Measurements from ENCODE around the gene PAX7. TPM values are rescaled to one million over a fixed set of nuclear protein-coding genes. Genes with fewer than 3 reads are reported as not detected.

Gene PAX7
- total and polyA plus RNA-seq, 2 of the 4 experiments (the other 2 are of a cell fraction), result not detected

DNA sequence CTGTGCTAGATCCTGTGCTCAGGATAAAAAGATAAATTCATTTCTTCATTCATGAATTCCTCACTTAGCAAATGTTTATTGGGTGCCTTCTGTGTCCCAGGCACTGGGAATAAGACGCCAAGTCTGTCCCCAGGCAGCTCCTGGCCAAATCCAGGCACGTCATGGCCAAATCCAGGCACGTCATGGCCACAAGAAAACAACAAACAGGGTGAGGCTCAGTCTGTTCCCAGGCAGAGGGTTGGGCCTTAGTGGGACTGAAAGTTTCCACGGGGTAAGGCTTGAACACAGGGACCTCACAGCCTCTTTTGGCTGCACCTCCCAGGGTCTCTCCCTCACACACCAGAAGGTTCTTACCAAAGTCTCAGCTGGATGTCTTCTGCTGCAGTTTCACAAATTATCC is 95.7 kb downstream of the PAX7 start:
- H2AFZ ChIP-seq (replicated peaks; ENCODE audit: low read length, poor library complexity), result no peak overlapping the region
- no peaks in the 10 kb centered on the region for H4K20me1 ChIP-seq (ENCODE audit: insufficient read depth, low read length)
- no peak for ATAC-seq (ENCODE audit: low read depth)
- H3K23ac ChIP-seq (ENCODE audit: low read depth, low read length), result no peak overlapping the region
- no peak overlapping the region for H3K18ac ChIP-seq (ENCODE audit: low read depth, low read length)
- no peaks in the 10 kb centered on the region for H3K4me1 ChIP-seq (ENCODE audit: control insufficient read depth, insufficient read depth, low read length)
- H4K91ac ChIP-seq (ENCODE audit: insufficient read depth, low read depth, low read length), result no peak overlapping the region
- in situ Hi-C loops (cut with MboI; ENCODE audit: low sequenced_read_pairs) (no loop called here), intact Hi-C loops (cut with micrococcal nuclease) (no loop called here), dilution Hi-C loops (cut with HindIII; ENCODE audit: low sequenced_read_pairs, unreplicated experiment) (no loop called here)
- no peak overlapping the region for H3K14ac ChIP-seq (replicated peaks; ENCODE audit: low read depth, low read length)
- no peaks in the 10 kb centered on the region for H3K79me1 ChIP-seq (ENCODE audit: low read depth in 1 of 2, low read length in 2 of 2)
- H2AK9ac ChIP-seq (replicated peaks; ENCODE audit: low read depth, low read length, poor library complexity), result no peak overlapping the region
- no peak overlapping the region for H2AK5ac ChIP-seq (ENCODE audit: low read depth, low read length)
- no TSS peak for BruUV-seq (replicated peaks)
- ChIA-PET CTCF (no interaction called here), POLR2A (ENCODE audit: unreplicated experiment) (no interaction called here)
- H3K9me3 ChIP-seq (ENCODE audit: control insufficient read depth, insufficient read depth, low read length), result no peaks in the 10 kb centered on the region
- H3K27me3 ChIP-seq (ENCODE audit: control insufficient read depth, insufficient read depth, low read length), result peaks cover 16% of the 10 kb centered on the region
- no peaks in the 10 kb centered on the region for H3K36me3 ChIP-seq (ENCODE audit: control insufficient read depth, insufficient read depth, low read length)
- H3K56ac ChIP-seq (ENCODE audit: extremely low read depth, insufficient read depth, low read length), result no peak overlapping the region
- TF ChIP-seq RAD21 (IDR thresholded peaks at IDR 0.05; ENCODE audit: low read length), result no peak
- TF ChIP-seq, protein P1, sequence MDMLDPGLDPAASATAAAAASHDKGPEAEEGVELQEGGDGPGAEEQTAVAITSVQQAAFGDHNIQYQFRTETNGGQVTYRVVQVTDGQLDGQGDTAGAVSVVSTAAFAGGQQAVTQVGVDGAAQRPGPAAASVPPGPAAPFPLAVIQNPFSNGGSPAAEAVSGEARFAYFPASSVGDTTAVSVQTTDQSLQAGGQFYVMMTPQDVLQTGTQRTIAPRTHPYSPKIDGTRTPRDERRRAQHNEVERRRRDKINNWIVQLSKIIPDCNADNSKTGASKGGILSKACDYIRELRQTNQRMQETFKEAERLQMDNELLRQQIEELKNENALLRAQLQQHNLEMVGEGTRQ (IDR thresholded peaks at IDR 0.05; ENCODE audit: low read depth, low read length), result no peak
- no peak for TF ChIP-seq MAFK (IDR thresholded peaks at IDR 0.05; ENCODE audit: low read depth, low read length)
- no peak for TF ChIP-seq NFE2L2 (IDR thresholded peaks at IDR 0.05; ENCODE audit: low read depth, low read length)
- no peak for TF ChIP-seq CHD1 (IDR thresholded peaks at IDR 0.05; ENCODE audit: low read depth, low read length)
- TF ChIP-seq MXI1 (IDR thresholded peaks at IDR 0.05; ENCODE audit: borderline replicate concordance, low read depth, low read length), result no peak
- H2BK120ac ChIP-seq (ENCODE audit: low read depth, low read length), result no peak overlapping the region
- no peaks in the 10 kb centered on the region for H3K9me1 ChIP-seq (ENCODE audit: insufficient read depth, low read length)
- no CpG with 5 or more reads among the region's 4 CpGs for WGBS, 2 experiments (ENCODE audit: extremely low coverage in 2 of 2, insufficient read length in 1 of 2)
- no peak overlapping the region for H4K8ac ChIP-seq (ENCODE audit: low read depth in 2 of 2, low read length in 2 of 2)
- H3K9ac ChIP-seq (ENCODE audit: low read depth, low read length), result no peak overlapping the region
- no peak overlapping the region for H3K27ac ChIP-seq (ENCODE audit: insufficient read depth, low read length)
- H2BK15ac ChIP-seq (ENCODE audit: low read depth, low read length), result no peak overlapping the region
- no peak overlapping the region for H3K4ac ChIP-seq (ENCODE audit: low read depth, low read length)
- no peak overlapping the region for H4K5ac ChIP-seq (ENCODE audit: low read depth, low read length)
- no peak overlapping the region for H2BK5ac ChIP-seq (ENCODE audit: low read depth, low read length, poor library complexity, severe bottlenecking)
- H2BK20ac ChIP-seq (ENCODE audit: low read depth, low read length), result no peak overlapping the region
- H3K4me2 ChIP-seq (ENCODE audit: low read depth, low read length), result no peak overlapping the region
- DNase-seq, result no peak
- H3K4me3 ChIP-seq (ENCODE audit: insufficient read depth, low read depth, low read length), result no peak overlapping the region

Measured in IMR-90 (cell line).